H1 (cell line): ENCODE data around the gene ZNF407.

ENCODE experiments used
- KDM5A ChIP-seq: fragments of 200-600 bp; IDR thresholded peaks from 2 replicates; pipeline ENCODE4 v1.7.1; 2012; ENCODE audit warnings: mild to moderate bottlenecking, low read length, inconsistent platforms, mixed read lengths
- POLR2A ChIP-seq, 2 experiments: IDR thresholded peaks; 1 replicate in 1 of 2; 2 replicates in 1 of 2; pipeline ENCODE4 v1.6.1; 2011; ENCODE audit warnings: low read depth in 2 of 2, low read length in 2 of 2, mild to moderate bottlenecking in 2 of 2; ENCODE audit errors: control extremely low read depth in 1 of 2
- ZNF274 ChIP-seq: IDR thresholded peaks from 2 replicates; pipeline ENCODE4 v1.7.0; 2012; ENCODE audit warnings: low read length, borderline replicate concordance; ENCODE audit errors: extremely low read depth
- TF ChIP-seq, protein P1 (sequence below), 3 experiments: IDR thresholded peaks; 1 replicate in 2 of 3; 2 replicates in 1 of 3; pipeline versions ENCODE4 v1.5.1 to v1.6.1; 2011; ENCODE audit warnings: low read length in 3 of 3, mild to moderate bottlenecking in 3 of 3, inconsistent platforms in 2 of 3, low read depth in 1 of 3, moderate library complexity in 1 of 3; ENCODE audit not compliant: insufficient read depth in 1 of 3; ENCODE audit errors: control extremely low read depth in 1 of 3

DNA sequence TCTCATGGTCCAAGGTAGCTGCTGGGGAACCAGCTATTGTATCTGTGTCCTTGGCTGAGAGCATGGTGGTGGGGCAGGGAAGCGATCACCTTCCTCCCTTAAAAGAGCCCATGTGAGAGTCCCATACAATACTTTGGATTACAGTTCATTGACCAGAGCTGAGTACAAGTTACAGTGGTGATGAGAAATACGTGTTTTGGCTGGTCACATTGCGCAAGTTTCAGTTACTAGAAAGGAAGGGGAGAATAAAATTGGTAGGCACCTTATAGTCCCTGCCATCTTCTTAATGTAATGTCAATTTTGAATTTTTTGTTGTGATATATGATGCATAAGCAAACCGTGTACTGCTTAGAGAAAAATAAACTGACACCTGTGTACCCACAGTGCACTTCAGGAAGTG is 67.7 kb downstream of the ZNF407 start:
- no peak for TF ChIP-seq KDM5A
- no peak for TF ChIP-seq POLR2A (IDR thresholded peaks at IDR 0.05; ENCODE audit: control extremely low read depth in 1 of 2, low read depth in 2 of 2, low read length in 2 of 2)
- TF ChIP-seq, protein P1, sequence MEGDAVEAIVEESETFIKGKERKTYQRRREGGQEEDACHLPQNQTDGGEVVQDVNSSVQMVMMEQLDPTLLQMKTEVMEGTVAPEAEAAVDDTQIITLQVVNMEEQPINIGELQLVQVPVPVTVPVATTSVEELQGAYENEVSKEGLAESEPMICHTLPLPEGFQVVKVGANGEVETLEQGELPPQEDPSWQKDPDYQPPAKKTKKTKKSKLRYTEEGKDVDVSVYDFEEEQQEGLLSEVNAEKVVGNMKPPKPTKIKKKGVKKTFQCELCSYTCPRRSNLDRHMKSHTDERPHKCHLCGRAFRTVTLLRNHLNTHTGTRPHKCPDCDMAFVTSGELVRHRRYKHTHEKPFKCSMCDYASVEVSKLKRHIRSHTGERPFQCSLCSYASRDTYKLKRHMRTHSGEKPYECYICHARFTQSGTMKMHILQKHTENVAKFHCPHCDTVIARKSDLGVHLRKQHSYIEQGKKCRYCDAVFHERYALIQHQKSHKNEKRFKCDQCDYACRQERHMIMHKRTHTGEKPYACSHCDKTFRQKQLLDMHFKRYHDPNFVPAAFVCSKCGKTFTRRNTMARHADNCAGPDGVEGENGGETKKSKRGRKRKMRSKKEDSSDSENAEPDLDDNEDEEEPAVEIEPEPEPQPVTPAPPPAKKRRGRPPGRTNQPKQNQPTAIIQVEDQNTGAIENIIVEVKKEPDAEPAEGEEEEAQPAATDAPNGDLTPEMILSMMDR (IDR thresholded peaks at IDR 0.05; ENCODE audit: control extremely low read depth in 1 of 3, insufficient read depth in 1 of 3, low read depth in 1 of 3, low read length in 3 of 3) = no peak
- TF ChIP-seq ZNF274 = no peak
